HUES64 (cell line): ENCODE measurements around the gene MMP24OS.

Experiments
- H3K27ac ChIP-seq: 2 replicates; pipeline ENCODE4 v1.7.0; 2013; ENCODE audit warnings: low read depth, low read length, inconsistent platforms
- H3K27me3 ChIP-seq: 2 replicates; pipeline ENCODE4 v1.6.1; 2013; ENCODE audit warnings: mild to moderate bottlenecking, low read length; ENCODE audit not compliant: insufficient read depth
- H3K36me3 ChIP-seq: 2 replicates; pipeline ENCODE4 v1.6.1; 2013; ENCODE audit warnings: mild to moderate bottlenecking, low read length; ENCODE audit not compliant: insufficient read depth
- H3K4me1 ChIP-seq: 2 replicates; pipeline ENCODE4 v1.6.1; 2013; ENCODE audit warnings: mild to moderate bottlenecking, low read length, moderate library complexity; ENCODE audit not compliant: insufficient read depth
- H3K4me3 ChIP-seq: 2 replicates; pipeline ENCODE4 v1.5.1; 2013; ENCODE audit warnings: mild to moderate bottlenecking, low read length, moderate library complexity
- H3K9ac ChIP-seq: 2 replicates; pipeline ENCODE4 v1.6.1; 2013; ENCODE audit warnings: mild to moderate bottlenecking, low read depth, low read length
- H3K9me3 ChIP-seq: 2 replicates; pipeline ENCODE4 v1.6.1; 2013; ENCODE audit warnings: low read depth, low read length; ENCODE audit not compliant: insufficient read depth
- WGBS: fragments of 150-250, 120-280 bp; methylation state at CpG from one replicate; pipeline ENCODE4 v1.1.7; 2013; ENCODE audit warnings: missing lambda C conversion rate; 5-methylcytosine and 5-hydroxymethylcytosine counted together

MMP24OS gene

GRCh38 chr20:35280523-35280922 lies 2.6 kb upstream of the MMP24OS start:
- Histone ChIP-seq H3K9ac (no peak overlapping the region), H3K36me3 (peaks cover 59% of the 10 kb centered on the region), H3K27me3 (no peaks in the 10 kb centered on the region), H3K4me1 (peaks cover 11% of the 10 kb centered on the region), H3K27ac (no peak overlapping the region), H3K9me3 (no peaks in the 10 kb centered on the region), H3K4me3 (no peak overlapping the region)
- 96% methylated on average over 6 of the region's 6 CpGs for WGBS

GRCh38 chr20:35279533-35280174 lies 1.7 kb upstream of the MMP24OS start:
- H3K27ac ChIP-seq, result no peak overlapping the region; the same call in 1 of the 2 replicates
- peaks cover 11% of the 10 kb centered on the region for H3K4me1 ChIP-seq
- H3K9ac ChIP-seq, result no peak overlapping the region
- H3K9me3 ChIP-seq, result no peaks in the 10 kb centered on the region
- 94% methylated on average over 7 of the region's 7 CpGs for WGBS
- peaks cover 59% of the 10 kb centered on the region for H3K36me3 ChIP-seq
- no peak overlapping the region for H3K4me3 ChIP-seq
- H3K27me3 ChIP-seq, result no peaks in the 10 kb centered on the region

- Histone ChIP-seq H3K27ac (no peak overlapping the region; the same call in 1 of the 2 replicates), H3K4me1 (peaks cover 11% of the 10 kb centered on the region), H3K36me3 (peaks cover 59% of the 10 kb centered on the region), H3K9me3 (no peaks in the 10 kb centered on the region), H3K9ac (no peak overlapping the region), H3K27me3 (no peaks in the 10 kb centered on the region), H3K4me3 (no peak overlapping the region)
- WGBS, result 94% methylated on average over 5 of the region's 5 CpGs
These were observed 1.1 kb upstream of the MMP24OS start for GRCh38 chr20:35279040-35279439.

- Histone ChIP-seq H3K4me3 (peak overlapping the region; percentile 92), H3K36me3 (peaks cover 50% of the 10 kb centered on the region), H3K9ac (peak overlapping the region; percentile 91), H3K27me3 (no peaks in the 10 kb centered on the region), H3K9me3 (no peaks in the 10 kb centered on the region), H3K27ac (peak overlapping the region; percentile 95), H3K4me1 (peaks cover 5% of the 10 kb centered on the region)
- WGBS, result 32% methylated on average over 10 of the region's 10 CpGs
These were observed 795 bp downstream of the MMP24OS start for GRCh38 chr20:35277127-35277526.

GRCh38 chr20:35276408-35276807 lies 1.5 kb downstream of the MMP24OS start:
- peak overlapping the region; percentile 95; the same call in 1 of the 2 replicates for H3K27ac ChIP-seq
- H3K9ac ChIP-seq, result no peak overlapping the region

GRCh38 chr20:35275741-35276251 lies 2.1 kb downstream of the MMP24OS start:
- H3K4me1 ChIP-seq, result peaks cover 5% of the 10 kb centered on the region
- no peaks in the 10 kb centered on the region for H3K27me3 ChIP-seq
- H3K4me3 ChIP-seq, result no peak overlapping the region
- H3K27ac ChIP-seq, result no peak overlapping the region
- H3K9me3 ChIP-seq, result no peaks in the 10 kb centered on the region
- H3K9ac ChIP-seq, result no peak overlapping the region
- 94% methylated on average over 12 of the region's 12 CpGs for WGBS
- peaks cover 45% of the 10 kb centered on the region for H3K36me3 ChIP-seq

More at GRCh38 chr20:35276408-35276807, 1.5 kb downstream of the MMP24OS start:
- Histone ChIP-seq H3K36me3 (peaks cover 49% of the 10 kb centered on the region), H3K27me3 (no peaks in the 10 kb centered on the region), H3K4me1 (peaks cover 5% of the 10 kb centered on the region), H3K4me3 (peak overlapping the region; percentile 92; the same call in 1 of the 2 replicates), H3K9me3 (no peaks in the 10 kb centered on the region)
- WGBS, result 89% methylated on average over 6 of the region's 6 CpGs

- H3K9me3 ChIP-seq, result no peaks in the 10 kb centered on the region
- H3K4me1 ChIP-seq, result peaks cover 9% of the 10 kb centered on the region
- H3K4me3 ChIP-seq, result no peak overlapping the region
- H3K36me3 ChIP-seq, result peaks cover 31% of the 10 kb centered on the region
- 95% methylated on average over 24 of the region's 24 CpGs for WGBS
- H3K9ac ChIP-seq, result no peak overlapping the region
- no peaks in the 10 kb centered on the region for H3K27me3 ChIP-seq
- H3K27ac ChIP-seq, result no peak overlapping the region
These were observed 3.5 kb downstream of the MMP24OS start for GRCh38 chr20:35274172-35275092.

GRCh38 chr20:35273449-35274171 lies 4.3 kb downstream of the MMP24OS start:
- Histone ChIP-seq H3K4me3 (no peak overlapping the region), H3K9me3 (no peaks in the 10 kb centered on the region), H3K36me3 (peaks cover 23% of the 10 kb centered on the region), H3K27ac (no peak overlapping the region), H3K27me3 (no peaks in the 10 kb centered on the region), H3K4me1 (peaks cover 12% of the 10 kb centered on the region), H3K9ac (no peak overlapping the region)
- 87% methylated on average over 13 of the region's 13 CpGs for WGBS

GRCh38 chr20:35271904-35272303 lies 6.0 kb downstream of the MMP24OS start:
- peaks cover 10% of the 10 kb centered on the region for H3K4me1 ChIP-seq
- H3K27ac ChIP-seq, result no peak overlapping the region
- H3K27me3 ChIP-seq, result no peaks in the 10 kb centered on the region
- 92% methylated on average over 7 of the region's 7 CpGs for WGBS
- no peak overlapping the region for H3K9ac ChIP-seq
- H3K36me3 ChIP-seq, result peaks cover 18% of the 10 kb centered on the region
- no peak overlapping the region for H3K4me3 ChIP-seq
- H3K9me3 ChIP-seq, result no peaks in the 10 kb centered on the region

GRCh38 chr20:35271073-35271882 lies 6.6 kb downstream of the MMP24OS start:
- WGBS, result 91% methylated on average over 20 of the region's 20 CpGs
- Histone ChIP-seq H3K9me3 (no peaks in the 10 kb centered on the region), H3K9ac (no peak overlapping the region), H3K4me1 (peaks cover 7% of the 10 kb centered on the region; the same call in 1 of the 2 replicates), H3K36me3 (peaks cover 12% of the 10 kb centered on the region), H3K27ac (no peak overlapping the region), H3K4me3 (no peak overlapping the region), H3K27me3 (no peaks in the 10 kb centered on the region)
